Right lobe of liver (tissue), 4 donors: ENCODE results near the gene SEMA4B.

Experiments used
- POLR2A ChIP-seq: fragments of 450-650 bp; IDR thresholded peaks from one replicate; pipeline ENCODE4 v1.6.1; 2017; ENCODE audit warnings: antibody characterized with exemption, mild to moderate bottlenecking
- TF ChIP-seq, protein P1 (sequence below), 4 donors: fragments of 200-600 bp in 3 of 4; fragments of 450-650 bp in 1 of 4; IDR thresholded peaks; one replicate each; pipeline versions ENCODE4 v1.5.1 to v1.8.0; 2016 to 2022; ENCODE audit warnings: antibody characterized with exemption in 4 of 4, mild to moderate bottlenecking in 2 of 4
- donor health status: DM: no; HTN: no; CAD: no.
- donor health status: DM: no; HTN: no; CAD: no.
- donor health status: DM: no; HTN: yes; CAD: no.

DNA sequence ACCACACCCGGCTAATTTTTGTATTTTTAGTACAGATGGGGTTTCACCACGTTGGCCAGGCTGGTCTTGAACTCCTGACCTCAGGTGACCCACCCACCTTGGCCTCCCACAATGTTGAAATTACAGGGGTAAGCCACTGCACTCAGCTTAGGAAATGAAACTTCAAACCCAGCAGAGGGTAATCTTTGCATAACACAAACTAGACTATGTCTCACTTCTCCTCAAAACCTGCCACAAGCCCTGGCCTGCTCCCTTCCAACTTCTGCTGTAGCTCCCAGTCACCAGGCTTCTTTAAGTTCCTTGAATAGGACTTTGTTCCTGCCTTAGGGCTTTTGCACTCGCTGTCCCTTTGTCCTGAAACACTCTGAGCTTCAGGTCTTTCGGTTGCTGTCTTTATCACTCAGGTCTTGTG is 39.2 kb upstream of the SEMA4B start:
- TF ChIP-seq, protein P1, sequence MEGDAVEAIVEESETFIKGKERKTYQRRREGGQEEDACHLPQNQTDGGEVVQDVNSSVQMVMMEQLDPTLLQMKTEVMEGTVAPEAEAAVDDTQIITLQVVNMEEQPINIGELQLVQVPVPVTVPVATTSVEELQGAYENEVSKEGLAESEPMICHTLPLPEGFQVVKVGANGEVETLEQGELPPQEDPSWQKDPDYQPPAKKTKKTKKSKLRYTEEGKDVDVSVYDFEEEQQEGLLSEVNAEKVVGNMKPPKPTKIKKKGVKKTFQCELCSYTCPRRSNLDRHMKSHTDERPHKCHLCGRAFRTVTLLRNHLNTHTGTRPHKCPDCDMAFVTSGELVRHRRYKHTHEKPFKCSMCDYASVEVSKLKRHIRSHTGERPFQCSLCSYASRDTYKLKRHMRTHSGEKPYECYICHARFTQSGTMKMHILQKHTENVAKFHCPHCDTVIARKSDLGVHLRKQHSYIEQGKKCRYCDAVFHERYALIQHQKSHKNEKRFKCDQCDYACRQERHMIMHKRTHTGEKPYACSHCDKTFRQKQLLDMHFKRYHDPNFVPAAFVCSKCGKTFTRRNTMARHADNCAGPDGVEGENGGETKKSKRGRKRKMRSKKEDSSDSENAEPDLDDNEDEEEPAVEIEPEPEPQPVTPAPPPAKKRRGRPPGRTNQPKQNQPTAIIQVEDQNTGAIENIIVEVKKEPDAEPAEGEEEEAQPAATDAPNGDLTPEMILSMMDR (IDR thresholded peaks at IDR 0.05), result no peak
- no peak for TF ChIP-seq POLR2A
